ENCODE measurements around the gene DDX39B.
"Not testable (repeated sequence)": the region's sequence is repeated elsewhere in the genome, so short reads cannot be mapped to it uniquely, and the experiment has no call there.

Gene DDX39B

GRCh38 chr6:31541658-31542521 is at the start of gene DDX39B:
Gene DDX39B, minus strand, starts transcription at chr6:31542003. Its CDS starts 1,471 bp downstream, at chr6:31540532.
- DNase-seq: peak; percentile 89

- not testable (repeated sequence) for DNase-seq
Observed at GRCh38 chr6:31590691-31591090, 48.9 kb upstream of the DDX39B start.

- DNase-seq: no peak
Observed at GRCh38 chr6:31588871-31589650, 47.3 kb upstream of the DDX39B start.

GRCh38 chr6:31587791-31588777 is 46.3 kb upstream of the DDX39B start:
- no peak for DNase-seq

- DNase-seq: no peak
Observed at GRCh38 chr6:31586599-31587281, 44.9 kb upstream of the DDX39B start.

GRCh38 chr6:31586008-31586407 is 44.2 kb upstream of the DDX39B start, which contains the start of gene LST1:
Gene LST1, plus strand, starts transcription at chr6:31586277. Its CDS starts 1,023 bp downstream, at chr6:31587300.
- no peak for DNase-seq

GRCh38 chr6:31585491-31585890 is 43.7 kb upstream of the DDX39B start:
- DNase-seq: no peak

GRCh38 chr6:31582230-31582643 is 40.4 kb upstream of the DDX39B start, which contains the start of gene LTB:
Gene LTB, minus strand, starts transcription at chr6:31582424. Its CDS starts 7 bp downstream, at chr6:31582417.
- no peak for DNase-seq

- DNase-seq: no peak
Observed at GRCh38 chr6:31581434-31582229, 39.8 kb upstream of the DDX39B start.

GRCh38 chr6:31580807-31581433 is 39.1 kb upstream of the DDX39B start:
- peak; percentile 90 for DNase-seq

GRCh38 chr6:31580438-31580740 is 38.6 kb upstream of the DDX39B start:
- DNase-seq: no peak

- DNase-seq: no peak
Observed at GRCh38 chr6:31579546-31580437, 38.0 kb upstream of the DDX39B start.

GRCh38 chr6:31579119-31579505 is 37.3 kb upstream of the DDX39B start:
- DNase-seq: no peak

- no peak for DNase-seq
Observed at GRCh38 chr6:31578184-31579118, 36.6 kb upstream of the DDX39B start.

GRCh38 chr6:31577579-31577966 is 35.8 kb upstream of the DDX39B start:
- DNase-seq: no peak

GRCh38 chr6:31576897-31577578 is 35.2 kb upstream of the DDX39B start:
- DNase-seq: no peak

- no peak for DNase-seq
Observed at GRCh38 chr6:31575952-31576685, 34.3 kb upstream of the DDX39B start.
